ENCODE measurements around the gene MADCAM1. TPM values are rescaled to one million over a fixed set of nuclear protein-coding genes. Genes with fewer than 3 reads are reported as not detected.

The MADCAM1 gene
- total RNA-seq, 1 experiment from 2014 or later: 0.97 TPM

DNA sequence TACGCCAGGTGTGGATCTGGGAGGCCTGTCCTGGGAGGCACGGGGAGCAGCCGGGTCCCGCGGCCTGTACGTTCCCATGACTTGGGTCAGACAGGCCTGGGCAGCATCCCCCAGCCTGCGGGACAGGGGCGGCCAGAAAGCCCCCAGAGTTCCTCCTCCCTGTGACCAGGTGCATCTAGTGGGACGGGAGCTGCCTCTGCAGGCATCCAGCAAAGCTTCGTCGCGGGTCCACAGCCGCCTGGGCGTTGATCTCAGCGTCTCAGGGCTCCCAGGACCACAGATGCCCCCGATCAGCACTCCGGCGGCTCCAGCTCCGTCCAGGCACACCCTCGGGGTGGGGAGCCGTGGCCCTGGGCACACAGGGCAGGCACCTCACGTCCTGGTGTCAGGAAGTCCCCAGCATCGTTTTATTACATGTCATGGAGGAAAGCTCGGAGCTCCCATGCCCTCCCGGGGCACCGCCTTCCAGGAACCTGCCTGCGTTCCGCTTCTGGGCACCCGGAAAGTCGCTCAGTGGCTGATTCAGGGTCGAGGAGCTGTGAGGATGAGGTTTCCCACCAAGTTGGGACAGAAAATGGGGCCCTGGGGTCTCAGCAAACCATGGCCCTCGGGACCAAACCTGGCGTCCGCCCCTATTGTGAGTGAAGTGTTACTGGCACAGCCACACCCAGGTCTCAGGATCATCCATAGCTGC lies 46.0 kb downstream of the MADCAM1 start:
- Histone ChIP-seq H3K27me3 (ENCODE audit: low read length) (no peaks in the 10 kb centered on the region), H3K4me3 (ENCODE audit: low read length) (no peak overlapping the region), H3K36me3 (ENCODE audit: insufficient read depth, low read length) (no peaks in the 10 kb centered on the region), H3K79me2 (ENCODE audit: low read length) (no peaks in the 10 kb centered on the region), H4K20me1 (ENCODE audit: insufficient read depth, low read depth, low read length) (no peaks in the 10 kb centered on the region), H2AFZ (ENCODE audit: low read length) (no peak overlapping the region), H3K9me2 (replicated peaks; ENCODE audit: insufficient read depth, low read length) (no peaks in the 10 kb centered on the region), H3K9ac (ENCODE audit: low read length) (no peak overlapping the region), H3K4me1 (ENCODE audit: low read length) (no peaks in the 10 kb centered on the region), H3K27ac (ENCODE audit: low read length) (no peak overlapping the region), H3K4me2 (ENCODE audit: low read depth, low read length, poor library complexity, severe bottlenecking) (no peak overlapping the region), H3K9me3 (ENCODE audit: low read length) (no peaks in the 10 kb centered on the region)
- no peak for DNase-seq

DNA sequence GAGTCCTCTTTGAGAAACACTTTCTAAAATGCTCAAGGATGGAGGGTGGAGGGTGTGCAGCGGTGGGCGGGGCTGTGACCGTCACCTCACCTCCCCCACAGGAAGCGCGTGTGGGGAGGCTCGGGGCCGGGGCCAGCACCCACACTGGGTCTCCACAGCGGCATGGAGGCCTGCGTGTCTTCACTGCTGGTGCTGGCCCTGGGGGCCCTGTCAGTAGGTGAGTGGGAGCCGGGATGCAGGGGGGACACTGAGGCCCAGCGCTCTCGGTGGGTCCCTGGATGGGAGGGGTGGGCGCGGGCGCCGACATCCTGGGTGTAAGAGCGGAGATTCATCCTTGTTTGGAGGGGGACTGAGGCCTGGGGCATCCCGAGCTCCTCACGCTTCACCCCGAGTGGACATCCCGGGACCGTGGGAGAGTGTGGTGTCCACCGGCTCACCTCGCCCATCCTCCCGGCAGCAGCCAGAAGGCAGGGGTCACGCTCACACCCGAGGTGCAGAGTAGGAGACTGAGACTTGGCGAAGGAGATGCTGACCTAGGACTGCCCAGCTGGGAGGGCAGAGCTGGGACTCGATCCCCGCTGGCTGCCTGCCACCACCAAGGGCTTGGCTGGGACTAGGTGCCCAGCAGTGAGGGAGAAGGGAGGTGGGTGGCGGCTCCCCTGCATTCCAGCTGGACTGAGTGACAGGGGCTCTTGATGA lies 47.8 kb downstream of the MADCAM1 start, which contains the start of gene GZMM:
Gene GZMM (plus strand): TSS at position 144 of the 699 bp plus-strand sequence. CDS start 19 bp downstream, at position 163.
- Histone ChIP-seq H2AFZ (ENCODE audit: low read length) (no peak within 1 kb of the TSS), H3K27ac (ENCODE audit: low read length) (no peak within 1 kb of the TSS), H3K9ac (ENCODE audit: low read length) (no peak within 1 kb of the TSS), H3K79me2 (ENCODE audit: low read length) (no peaks in the 10 kb centered on the region), H3K9me3 (ENCODE audit: low read length) (no peaks in the 10 kb centered on the region), H3K36me3 (ENCODE audit: insufficient read depth, low read length) (no peaks in the 10 kb centered on the region), H3K4me3 (ENCODE audit: low read length) (no peak within 1 kb of the TSS), H3K4me1 (ENCODE audit: low read length) (no peaks in the 10 kb centered on the region), H4K20me1 (ENCODE audit: insufficient read depth, low read depth, low read length) (no peaks in the 10 kb centered on the region), H3K4me2 (ENCODE audit: low read depth, low read length, poor library complexity, severe bottlenecking) (no peak within 1 kb of the TSS), H3K9me2 (replicated peaks; ENCODE audit: insufficient read depth, low read length) (no peaks in the 10 kb centered on the region), H3K27me3 (ENCODE audit: low read length) (no peaks in the 10 kb centered on the region)
- DNase-seq: peak; percentile 72

GRCh38 chr19:547117-547516 lies 50.8 kb downstream of the MADCAM1 start:
- H3K4me2 ChIP-seq (ENCODE audit: low read depth, low read length, poor library complexity, severe bottlenecking): no peak overlapping the region

GRCh38 chr19:547836-548720 lies 51.8 kb downstream of the MADCAM1 start:
- H3K36me3 ChIP-seq (ENCODE audit: insufficient read depth, low read length): no peaks in the 10 kb centered on the region
- H3K9me2 ChIP-seq (replicated peaks; ENCODE audit: insufficient read depth, low read length): no peaks in the 10 kb centered on the region
- no peaks in the 10 kb centered on the region for H3K27me3 ChIP-seq (ENCODE audit: low read length)
- no peaks in the 10 kb centered on the region for H3K4me1 ChIP-seq (ENCODE audit: low read length)
- H3K27ac ChIP-seq (ENCODE audit: low read length): no peak overlapping the region
- H3K9ac ChIP-seq (ENCODE audit: low read length): no peak overlapping the region
- no peaks in the 10 kb centered on the region for H4K20me1 ChIP-seq (ENCODE audit: insufficient read depth, low read depth, low read length)
- no peak overlapping the region for H3K4me2 ChIP-seq (ENCODE audit: low read depth, low read length, poor library complexity, severe bottlenecking)
- H3K4me3 ChIP-seq (ENCODE audit: low read length): no peak overlapping the region
- H2AFZ ChIP-seq (ENCODE audit: low read length): no peak overlapping the region
- no peak for DNase-seq
- H3K9me3 ChIP-seq (ENCODE audit: low read length): no peaks in the 10 kb centered on the region
- H3K79me2 ChIP-seq (ENCODE audit: low read length): no peaks in the 10 kb centered on the region

More at GRCh38 chr19:547117-547516, 50.8 kb downstream of the MADCAM1 start:
- no peak overlapping the region for H2AFZ ChIP-seq (ENCODE audit: low read length)
- H3K9me3 ChIP-seq (ENCODE audit: low read length): no peaks in the 10 kb centered on the region
- no peaks in the 10 kb centered on the region for H3K36me3 ChIP-seq (ENCODE audit: insufficient read depth, low read length)
- H3K4me3 ChIP-seq (ENCODE audit: low read length): no peak overlapping the region
- DNase-seq: no peak
- H3K27ac ChIP-seq (ENCODE audit: low read length): no peak overlapping the region
- H3K79me2 ChIP-seq (ENCODE audit: low read length): no peaks in the 10 kb centered on the region
- H4K20me1 ChIP-seq (ENCODE audit: insufficient read depth, low read depth, low read length): no peaks in the 10 kb centered on the region
- no peaks in the 10 kb centered on the region for H3K27me3 ChIP-seq (ENCODE audit: low read length)
- no peaks in the 10 kb centered on the region for H3K4me1 ChIP-seq (ENCODE audit: low read length)
- H3K9me2 ChIP-seq (replicated peaks; ENCODE audit: insufficient read depth, low read length): no peaks in the 10 kb centered on the region
- H3K9ac ChIP-seq (ENCODE audit: low read length): no peak overlapping the region

DNA sequence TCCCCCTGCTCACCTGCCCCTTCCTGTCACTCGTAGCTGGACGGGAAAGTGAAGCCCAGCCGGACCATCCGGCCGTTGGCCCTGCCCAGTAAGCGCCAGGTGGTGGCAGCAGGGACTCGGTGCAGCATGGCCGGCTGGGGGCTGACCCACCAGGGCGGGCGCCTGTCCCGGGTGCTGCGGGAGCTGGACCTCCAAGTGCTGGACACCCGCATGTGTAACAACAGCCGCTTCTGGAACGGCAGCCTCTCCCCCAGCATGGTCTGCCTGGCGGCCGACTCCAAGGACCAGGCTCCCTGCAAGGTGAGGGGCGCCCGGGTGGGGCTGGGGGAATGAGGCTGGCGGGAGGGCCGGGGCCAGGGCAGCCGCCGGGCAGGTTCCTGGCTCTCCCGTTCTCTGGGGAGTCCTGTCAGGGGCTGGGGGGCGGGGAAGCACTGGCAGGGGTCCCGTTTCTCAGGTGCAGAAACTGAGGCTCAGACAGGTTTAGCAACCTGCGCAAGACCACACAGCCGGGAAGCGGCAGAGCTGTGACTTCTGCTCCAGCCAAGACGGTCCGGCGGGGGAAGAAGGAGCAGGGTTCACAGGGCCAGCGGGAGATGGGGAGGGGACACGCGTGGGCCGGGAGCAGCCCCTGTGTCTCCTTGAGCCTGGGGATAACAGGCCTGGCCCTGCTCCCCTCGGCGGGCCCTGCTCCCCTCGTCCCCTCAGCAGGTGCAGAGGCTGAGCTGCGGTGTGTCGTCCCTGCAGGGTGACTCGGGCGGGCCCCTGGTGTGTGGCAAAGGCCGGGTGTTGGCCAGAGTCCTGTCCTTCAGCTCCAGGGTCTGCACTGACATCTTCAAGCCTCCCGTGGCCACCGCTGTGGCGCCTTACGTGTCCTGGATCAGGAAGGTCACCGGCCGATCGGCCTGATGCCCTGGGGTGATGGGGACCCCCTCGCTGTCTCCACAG lies 52.9 kb downstream of the MADCAM1 start:
- H3K4me2 ChIP-seq (ENCODE audit: low read depth, low read length, poor library complexity, severe bottlenecking): no peak overlapping the region
- DNase-seq: no peak
- H3K79me2 ChIP-seq (ENCODE audit: low read length): no peaks in the 10 kb centered on the region

GRCh38 chr19:554817-555216 lies 58.5 kb downstream of the MADCAM1 start:
- no peaks in the 10 kb centered on the region for H3K36me3 ChIP-seq (ENCODE audit: insufficient read depth, low read length)
- no peaks in the 10 kb centered on the region for H4K20me1 ChIP-seq (ENCODE audit: insufficient read depth, low read depth, low read length)
- H3K27ac ChIP-seq (ENCODE audit: low read length): no peak overlapping the region
- H3K4me3 ChIP-seq (ENCODE audit: low read length): no peak overlapping the region
- no peak overlapping the region for H3K9ac ChIP-seq (ENCODE audit: low read length)
- DNase-seq: no peak
- no peak overlapping the region for H3K4me2 ChIP-seq (ENCODE audit: low read depth, low read length, poor library complexity, severe bottlenecking)
- H3K9me2 ChIP-seq (replicated peaks; ENCODE audit: insufficient read depth, low read length): no peaks in the 10 kb centered on the region
- no peaks in the 10 kb centered on the region for H3K9me3 ChIP-seq (ENCODE audit: low read length)
- no peak overlapping the region for H2AFZ ChIP-seq (ENCODE audit: low read length)
- H3K79me2 ChIP-seq (ENCODE audit: low read length): no peaks in the 10 kb centered on the region
- no peaks in the 10 kb centered on the region for H3K27me3 ChIP-seq (ENCODE audit: low read length)
- no peaks in the 10 kb centered on the region for H3K4me1 ChIP-seq (ENCODE audit: low read length)

More for the DNA sequence above, 52.9 kb downstream of the MADCAM1 start:
- H4K20me1 ChIP-seq (ENCODE audit: insufficient read depth, low read depth, low read length): no peaks in the 10 kb centered on the region
- H3K27ac ChIP-seq (ENCODE audit: low read length): no peak overlapping the region
- H3K9me3 ChIP-seq (ENCODE audit: low read length): no peaks in the 10 kb centered on the region
- no peak overlapping the region for H3K4me3 ChIP-seq (ENCODE audit: low read length)
- H3K9ac ChIP-seq (ENCODE audit: low read length): no peak overlapping the region
- H3K9me2 ChIP-seq (replicated peaks; ENCODE audit: insufficient read depth, low read length): no peaks in the 10 kb centered on the region
- no peak overlapping the region for H2AFZ ChIP-seq (ENCODE audit: low read length)
- no peaks in the 10 kb centered on the region for H3K36me3 ChIP-seq (ENCODE audit: insufficient read depth, low read length)
- no peaks in the 10 kb centered on the region for H3K27me3 ChIP-seq (ENCODE audit: low read length)
- no peaks in the 10 kb centered on the region for H3K4me1 ChIP-seq (ENCODE audit: low read length)
